Smooth muscle cell (in vitro differentiated cells): ENCODE results near the gene UBE2D4. TPM values are rescaled to one million over a fixed set of nuclear protein-coding genes. Genes with fewer than 3 reads are reported as not detected.
"Not testable (repeated sequence)": the region's sequence is repeated elsewhere in the genome, so short reads cannot be mapped to it uniquely, and the experiment has no call there.

ENCODE experiments used
- DNase-seq: peaks from one replicate; lab custom pipeline; 2025; ENCODE audit not compliant: unreplicated experiment; lab: John Stamatoyannopoulos, UW
- H2AFZ ChIP-seq: fragments of 200-600 bp; sonication (generic); 2 replicates; pipeline ENCODE4 v1.6.0; 2016; ENCODE audit warnings: antibody characterized with exemption, low read depth, mild to moderate bottlenecking
- H3F3A ChIP-seq: fragments of 200-600 bp; sonication (generic); 2 replicates; pipeline ENCODE4 v1.6.0; 2017; ENCODE audit warnings: antibody characterized with exemption, low read depth
- H3K27ac ChIP-seq: fragments of 200-600 bp; sonication (generic); 2 replicates; pipeline ENCODE4 v1.5.1; 2016; ENCODE audit warnings: low read depth, mild to moderate bottlenecking
- H3K27me3 ChIP-seq: fragments of 200-600 bp; sonication (generic); 2 replicates; pipeline ENCODE4 v1.6.1; 2016; ENCODE audit warnings: low read depth, mild to moderate bottlenecking
- H3K36me3 ChIP-seq: fragments of 200-600 bp; sonication (generic); 2 replicates; pipeline ENCODE4 v1.5.1; 2016; ENCODE audit warnings: low read depth
- H3K4me1 ChIP-seq: fragments of 200-600 bp; sonication (generic); 2 replicates; pipeline ENCODE4 v1.5.1; 2016; ENCODE audit warnings: low read depth
- H3K4me2 ChIP-seq: fragments of 200-600 bp; sonication (generic); 2 replicates; pipeline ENCODE4 v1.6.0; 2016; ENCODE audit warnings: mild to moderate bottlenecking
- H3K4me3 ChIP-seq: fragments of 200-600 bp; sonication (generic); 2 replicates; pipeline ENCODE4 v1.5.1; 2016; ENCODE audit warnings: mild to moderate bottlenecking
- H3K79me2 ChIP-seq: fragments of 200-600 bp; sonication (generic); 2 replicates; pipeline ENCODE4 v1.6.0; 2016; ENCODE audit warnings: low read depth, mild to moderate bottlenecking
- H3K9ac ChIP-seq: fragments of 200-600 bp; sonication (generic); 2 replicates; pipeline ENCODE4 v1.6.0; 2016; ENCODE audit warnings: low read depth
- H3K9me3 ChIP-seq: fragments of 200-600 bp; sonication (generic); replicated peaks from 2 replicates; pipeline ENCODE4 v1.5.1; 2016; ENCODE audit warnings: low read depth
- H4K20me1 ChIP-seq: fragments of 200-600 bp; sonication (generic); 2 replicates; pipeline ENCODE4 v1.6.0; 2016; ENCODE audit warnings: low read depth
- CTCF ChIP-seq: fragments of 200-600 bp; sonication (generic); IDR thresholded peaks from 2 replicates; pipeline ENCODE4 v1.5.1; 2017; ENCODE audit warnings: borderline replicate concordance, mild to moderate bottlenecking, antibody characterized with exemption; ENCODE audit not compliant: insufficient read depth, poor library complexity, severe bottlenecking
- WGBS: methylation state at CpG from one replicate; pipeline ENCODE4 v1.1.7; 2016; ENCODE audit warnings: low lambda C conversion rate; 5-methylcytosine and 5-hydroxymethylcytosine counted together
- polyA plus RNA-seq: library from polyadenylated mRNA; unstranded; fragments of >200 nt; fragmentation: Nextera tagmentation; extraction: Ambion mirVana; gene quantifications from 2 replicates; pipeline ENCODE4 v1.2.1, GENCODE V29; 2016
- total RNA-seq: library from RNA; depleted of rRNA; stranded (reverse); fragments of >200 nt; gene quantifications from 2 replicates; pipeline ENCODE4 v1.2.3, GENCODE V29; 2014

UBE2D4 gene
- total and polyA plus RNA-seq, 2 experiments from 2014 or later = 4.6 to 8.6 TPM

GRCh38 chr7:43985904-43986864 is 59.9 kb downstream of the UBE2D4 start:
- H4K20me1 ChIP-seq, H3K79me2 ChIP-seq, H3K27me3 ChIP-seq, H3K9me3 ChIP-seq, H2AFZ ChIP-seq, H3F3A ChIP-seq, H3K4me3 ChIP-seq, H3K27ac ChIP-seq, H3K4me1 ChIP-seq, H3K9ac ChIP-seq, H3K36me3 ChIP-seq: not testable (repeated sequence)
- WGBS = 25% methylated on average over 19 of the region's 33 CpGs
- H3K4me2 ChIP-seq = peak overlapping the region; percentile 58
- peak; percentile 55 for TF ChIP-seq CTCF
- DNase-seq = peak; percentile 38

- not testable (repeated sequence) for H3K4me3 ChIP-seq, H3K9ac ChIP-seq, H3K27me3 ChIP-seq, H3K79me2 ChIP-seq, H3K9me3 ChIP-seq, H3K4me1 ChIP-seq, H4K20me1 ChIP-seq, H3K4me2 ChIP-seq, DNase-seq, H2AFZ ChIP-seq, H3K36me3 ChIP-seq, H3K27ac ChIP-seq, H3F3A ChIP-seq
- WGBS = 94% methylated on average over 9 of the region's 9 CpGs
Observed at GRCh38 chr7:43987476-43987875, 61.2 kb downstream of the UBE2D4 start.

GRCh38 chr7:43990011-43990585 is 63.9 kb downstream of the UBE2D4 start:
- not testable (repeated sequence) for H3K27me3 ChIP-seq, H4K20me1 ChIP-seq, H3K27ac ChIP-seq, H3K9me3 ChIP-seq, H3K4me1 ChIP-seq, H2AFZ ChIP-seq, H3K4me2 ChIP-seq, DNase-seq, H3F3A ChIP-seq, H3K79me2 ChIP-seq, H3K4me3 ChIP-seq, H3K36me3 ChIP-seq, H3K9ac ChIP-seq
- WGBS = 91% methylated on average over 12 of the region's 12 CpGs

GRCh38 chr7:43990829-43991228 is 64.6 kb downstream of the UBE2D4 start:
- H3K4me2 ChIP-seq, H3K27me3 ChIP-seq, H3K4me3 ChIP-seq, H3K27ac ChIP-seq, H3K9ac ChIP-seq, DNase-seq, H2AFZ ChIP-seq, H3K9me3 ChIP-seq, H3K36me3 ChIP-seq, H4K20me1 ChIP-seq, H3K4me1 ChIP-seq, H3F3A ChIP-seq, H3K79me2 ChIP-seq: not testable (repeated sequence)
- WGBS = 100% methylated on average over 1 of the region's 1 CpG

- not testable (repeated sequence) for H3K4me2 ChIP-seq, H3F3A ChIP-seq, H2AFZ ChIP-seq, H4K20me1 ChIP-seq, H3K4me1 ChIP-seq, DNase-seq, H3K4me3 ChIP-seq, H3K36me3 ChIP-seq, H3K27me3 ChIP-seq, H3K9me3 ChIP-seq, H3K9ac ChIP-seq, H3K79me2 ChIP-seq
- WGBS = 66% methylated on average over 7 of the region's 7 CpGs
- peak overlapping the region; percentile 19 for H3K27ac ChIP-seq
Observed at GRCh38 chr7:43992896-43993295, 66.7 kb downstream of the UBE2D4 start.

GRCh38 chr7:43994681-43995080 is 68.4 kb downstream of the UBE2D4 start:
- H3K4me3 ChIP-seq, H3K4me1 ChIP-seq, H3K4me2 ChIP-seq, H3K27ac ChIP-seq, H3K27me3 ChIP-seq, DNase-seq, H3K9me3 ChIP-seq, H3K9ac ChIP-seq, H4K20me1 ChIP-seq, H2AFZ ChIP-seq, H3F3A ChIP-seq, H3K79me2 ChIP-seq, H3K36me3 ChIP-seq: not testable (repeated sequence)
- 100% methylated on average over 5 of the region's 6 CpGs for WGBS

- 96% methylated on average over 3 of the region's 3 CpGs for WGBS
- not testable (repeated sequence) for H3K27ac ChIP-seq, H3K9ac ChIP-seq, H3K27me3 ChIP-seq, H3K4me2 ChIP-seq, H3K79me2 ChIP-seq, H3K4me3 ChIP-seq, H3K9me3 ChIP-seq, DNase-seq, H3K4me1 ChIP-seq, H2AFZ ChIP-seq, H3F3A ChIP-seq, H3K36me3 ChIP-seq, H4K20me1 ChIP-seq
Observed at GRCh38 chr7:43997532-43997931, 71.3 kb downstream of the UBE2D4 start, which contains the start of gene SPDYE1. Gene SPDYE1, plus strand, starts transcription at chr7:43997897. Its CDS starts 2,053 bp downstream, at chr7:43999950.
